Cardiac muscle cell (in vitro differentiated cells and primary cell): ENCODE data around the gene SEC14L1. TPM values are rescaled to one million over a fixed set of nuclear protein-coding genes. Genes with fewer than 3 reads are reported as not detected.
"Not testable (repeated sequence)": the region's sequence is repeated elsewhere in the genome, so short reads cannot be mapped to it uniquely, and the experiment has no call there.

Experiments
- DNase-seq, 2 donors: peaks; one replicate each; pipeline versions ENCODE4 v3.0.0 to v3.0.0-alpha.2; 2010 to 2017; ENCODE audit warnings: low read depth in 1 of 2, low spot score in 1 of 2
- H3K27ac ChIP-seq: fragments of 200-600 bp; sonication (generic); 2 replicates; pipeline ENCODE4 v1.5.1; 2016
- H3K27me3 ChIP-seq: fragments of 200-600 bp; sonication (generic); 2 replicates; pipeline ENCODE4 v1.6.0; 2016; ENCODE audit warnings: control low read depth
- H3K36me3 ChIP-seq: fragments of 200-600 bp; sonication (generic); 2 replicates; pipeline ENCODE4 v1.5.1; 2016; ENCODE audit warnings: control low read depth
- H3K4me1 ChIP-seq: fragments of 200-600 bp; sonication (generic); 2 replicates; pipeline ENCODE4 v1.8.1; 2017; ENCODE audit warnings: low read depth, mild to moderate bottlenecking, mixed run types
- H3K4me3 ChIP-seq: fragments of 200-600 bp; sonication (generic); 2 replicates; pipeline ENCODE4 v1.5.1; 2016; ENCODE audit warnings: mild to moderate bottlenecking
- H3K9me3 ChIP-seq: fragments of 200-600 bp; sonication (generic); 2 replicates; pipeline ENCODE4 v1.5.1; 2017; ENCODE audit warnings: low read depth, mild to moderate bottlenecking, control low read depth
- polyA plus RNA-seq: library from polyadenylated mRNA; unstranded; fragments of >200 nt; fragmentation: Nextera tagmentation; extraction: Ambion mirVana; gene quantifications from 2 replicates; pipeline ENCODE4 v1.2.1, GENCODE V29; 2016
- total RNA-seq: library from RNA; depleted of rRNA; stranded (reverse); fragments of >200 nt; gene quantifications from 2 replicates; pipeline ENCODE4 v1.2.3, GENCODE V29; 2016
- TF ChIP-seq, protein P1 (sequence below): IDR thresholded peaks from 2 replicates; pipeline ENCODE4 v1.5.1; 2012; ENCODE audit warnings: low read depth, mild to moderate bottlenecking, low read length

Gene SEC14L1
- total and polyA plus RNA-seq, 2 experiments from 2014 or later: 25.5 to 30.0 TPM

- Histone ChIP-seq H3K4me1 (peaks cover 10% of the 10 kb centered on the region), H3K4me3 (no peak overlapping the region), H3K9me3 (no peaks in the 10 kb centered on the region), H3K36me3 (no peaks in the 10 kb centered on the region), H3K27me3 (peaks cover 2% of the 10 kb centered on the region), H3K27ac (no peak overlapping the region)
- DNase-seq: no peak
- TF ChIP-seq, protein P1, sequence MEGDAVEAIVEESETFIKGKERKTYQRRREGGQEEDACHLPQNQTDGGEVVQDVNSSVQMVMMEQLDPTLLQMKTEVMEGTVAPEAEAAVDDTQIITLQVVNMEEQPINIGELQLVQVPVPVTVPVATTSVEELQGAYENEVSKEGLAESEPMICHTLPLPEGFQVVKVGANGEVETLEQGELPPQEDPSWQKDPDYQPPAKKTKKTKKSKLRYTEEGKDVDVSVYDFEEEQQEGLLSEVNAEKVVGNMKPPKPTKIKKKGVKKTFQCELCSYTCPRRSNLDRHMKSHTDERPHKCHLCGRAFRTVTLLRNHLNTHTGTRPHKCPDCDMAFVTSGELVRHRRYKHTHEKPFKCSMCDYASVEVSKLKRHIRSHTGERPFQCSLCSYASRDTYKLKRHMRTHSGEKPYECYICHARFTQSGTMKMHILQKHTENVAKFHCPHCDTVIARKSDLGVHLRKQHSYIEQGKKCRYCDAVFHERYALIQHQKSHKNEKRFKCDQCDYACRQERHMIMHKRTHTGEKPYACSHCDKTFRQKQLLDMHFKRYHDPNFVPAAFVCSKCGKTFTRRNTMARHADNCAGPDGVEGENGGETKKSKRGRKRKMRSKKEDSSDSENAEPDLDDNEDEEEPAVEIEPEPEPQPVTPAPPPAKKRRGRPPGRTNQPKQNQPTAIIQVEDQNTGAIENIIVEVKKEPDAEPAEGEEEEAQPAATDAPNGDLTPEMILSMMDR: no peak
Observed at GRCh38 chr17:77251622-77252183, 110.9 kb downstream of the SEC14L1 start.

GRCh38 chr17:77252306-77252705, 111.5 kb downstream of the SEC14L1 start:
- not testable (repeated sequence) for H3K4me1 ChIP-seq, H3K4me3 ChIP-seq, H3K27ac ChIP-seq, H3K9me3 ChIP-seq, H3K36me3 ChIP-seq, H3K27me3 ChIP-seq
- peak in 1 of 2 donors; percentile 48 for DNase-seq

- Histone ChIP-seq H3K4me1 (peaks cover 10% of the 10 kb centered on the region), H3K36me3 (no peaks in the 10 kb centered on the region), H3K27me3 (no peaks in the 10 kb centered on the region), H3K9me3 (no peaks in the 10 kb centered on the region), H3K4me3 (no peak overlapping the region), H3K27ac (no peak overlapping the region)
- DNase-seq: peak in 1 of 2 donors; percentile 20
- TF ChIP-seq, protein P1: no peak
Observed at GRCh38 chr17:77253611-77254051, 112.9 kb downstream of the SEC14L1 start.

DNA sequence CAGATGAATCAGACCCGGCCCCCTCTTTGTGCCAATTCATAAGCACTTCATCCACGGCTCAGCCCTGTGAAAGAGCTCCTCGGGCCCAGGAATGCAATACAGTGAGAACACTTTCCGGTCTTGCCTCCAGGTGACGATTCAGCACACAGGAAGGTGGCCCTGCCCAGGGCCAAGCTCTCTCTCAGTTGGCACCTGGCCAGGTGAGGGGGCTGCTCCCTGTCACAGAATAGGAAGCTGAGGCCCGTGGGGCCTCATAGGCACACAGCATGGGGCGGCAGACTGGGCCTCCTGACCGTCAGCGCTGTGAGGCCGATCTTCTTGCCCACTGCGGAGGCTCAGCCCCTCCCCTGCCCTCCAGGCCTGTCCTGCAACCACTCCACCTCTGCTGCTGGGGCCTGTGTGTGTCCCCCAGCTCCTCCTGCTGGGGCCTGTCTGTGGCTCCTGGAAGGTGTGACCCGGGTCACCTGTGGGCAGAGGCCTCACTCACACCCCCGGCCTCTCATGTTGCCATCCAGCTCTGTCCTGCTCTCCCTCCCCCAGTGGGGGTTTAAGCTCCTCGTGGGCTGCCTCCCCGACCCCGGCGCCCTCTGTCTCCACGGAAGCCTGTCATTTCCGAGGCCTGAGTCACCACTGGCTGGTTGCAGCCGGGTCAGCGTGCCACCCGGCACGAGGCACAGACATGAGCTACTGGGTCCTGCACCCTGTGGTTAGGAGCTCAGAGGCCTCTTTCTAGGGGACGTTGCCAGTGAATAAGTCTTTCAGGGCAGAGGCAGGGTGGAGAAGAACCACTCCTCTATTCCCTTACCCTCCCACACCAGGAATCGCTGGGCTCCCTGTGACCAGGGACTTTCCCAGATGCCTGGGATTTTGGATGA, 114.4 kb downstream of the SEC14L1 start:
- Histone ChIP-seq H3K36me3 (no peaks in the 10 kb centered on the region), H3K9me3 (no peaks in the 10 kb centered on the region), H3K4me1 (peaks cover 10% of the 10 kb centered on the region), H3K27me3 (no peaks in the 10 kb centered on the region), H3K27ac (no peak overlapping the region), H3K4me3 (no peak overlapping the region)
- peak in 1 of 2 donors; percentile 77 for DNase-seq
- TF ChIP-seq, protein P1: no peak

- not testable (repeated sequence) for H3K4me1 ChIP-seq, H3K9me3 ChIP-seq
Observed at GRCh38 chr17:77255970-77256369, 115.2 kb downstream of the SEC14L1 start.

GRCh38 chr17:77256710-77257109, 115.9 kb downstream of the SEC14L1 start:
- DNase-seq: no peak

More at GRCh38 chr17:77255970-77256369, 115.2 kb downstream of the SEC14L1 start:
- H3K4me3 ChIP-seq, H3K27me3 ChIP-seq, H3K27ac ChIP-seq, DNase-seq, H3K36me3 ChIP-seq: not testable (repeated sequence)

More at GRCh38 chr17:77256710-77257109, 115.9 kb downstream of the SEC14L1 start:
- H3K36me3 ChIP-seq: no peaks in the 10 kb centered on the region
- TF ChIP-seq, protein P1: no peak
- no peak overlapping the region for H3K4me3 ChIP-seq
- no peak overlapping the region for H3K27ac ChIP-seq
- no peaks in the 10 kb centered on the region for H3K9me3 ChIP-seq
- peaks cover 10% of the 10 kb centered on the region for H3K4me1 ChIP-seq
- H3K27me3 ChIP-seq: no peaks in the 10 kb centered on the region
